NCI-H1930 (cell line): ENCODE results near the gene ARHGAP24.

Source experiments
- DNase-seq, 2 experiments: peaks; one replicate each; lab custom pipeline; 2025; lab: John Stamatoyannopoulos, UW

Gene ARHGAP24

GRCh38 chr4:85697854-85698253 lies 222.9 kb downstream of the ARHGAP24 start:
- no peak for DNase-seq

DNA sequence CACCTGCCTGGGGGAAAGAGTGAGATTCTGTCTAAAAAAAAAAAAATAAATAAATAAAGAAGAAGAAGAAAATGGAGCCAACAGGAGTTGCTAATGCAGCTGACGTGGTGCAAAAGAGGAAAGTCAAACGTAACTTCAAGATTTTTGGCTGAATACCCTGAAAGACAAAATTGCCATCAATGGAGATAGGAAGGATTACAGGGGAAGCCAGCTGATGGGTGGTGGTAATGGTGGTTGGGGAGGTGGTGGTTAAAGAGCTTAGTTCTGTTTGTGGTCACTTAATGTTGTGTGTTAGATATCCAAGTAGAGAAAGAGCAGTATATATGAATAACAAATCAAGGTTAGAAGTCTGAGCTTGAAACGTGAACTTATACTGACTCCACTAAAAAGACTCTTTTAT lies 225.4 kb downstream of the ARHGAP24 start:
- DNase-seq = no peak

GRCh38 chr4:85701861-85702321 lies 226.9 kb downstream of the ARHGAP24 start:
- no peak for DNase-seq

DNA sequence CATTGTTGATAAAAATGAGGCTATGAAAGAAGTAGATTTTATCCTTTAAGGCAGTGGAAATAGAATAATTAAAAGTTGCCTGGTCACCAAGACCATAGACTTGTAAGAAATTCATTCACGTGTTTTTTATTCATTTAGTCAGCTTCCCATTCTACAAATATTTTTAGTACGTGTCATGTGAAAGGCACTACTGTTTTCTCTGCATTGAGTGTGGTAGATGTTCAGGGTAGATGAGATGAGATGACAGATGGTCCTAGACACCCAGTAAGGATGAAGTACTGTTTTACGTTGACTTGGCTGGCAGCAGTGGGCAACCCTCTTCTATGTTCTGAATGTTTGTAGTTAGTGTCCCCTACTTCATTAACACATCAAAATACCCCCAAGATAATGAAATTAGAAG lies 228.1 kb downstream of the ARHGAP24 start:
- no peak for DNase-seq

- no peak for DNase-seq
These were observed 232.7 kb downstream of the ARHGAP24 start for GRCh38 chr4:85707611-85708010.

- no peak for DNase-seq
These were observed 233.5 kb downstream of the ARHGAP24 start for GRCh38 chr4:85708468-85708867.

GRCh38 chr4:85713005-85713404 lies 238.1 kb downstream of the ARHGAP24 start:
- DNase-seq = no peak

DNA sequence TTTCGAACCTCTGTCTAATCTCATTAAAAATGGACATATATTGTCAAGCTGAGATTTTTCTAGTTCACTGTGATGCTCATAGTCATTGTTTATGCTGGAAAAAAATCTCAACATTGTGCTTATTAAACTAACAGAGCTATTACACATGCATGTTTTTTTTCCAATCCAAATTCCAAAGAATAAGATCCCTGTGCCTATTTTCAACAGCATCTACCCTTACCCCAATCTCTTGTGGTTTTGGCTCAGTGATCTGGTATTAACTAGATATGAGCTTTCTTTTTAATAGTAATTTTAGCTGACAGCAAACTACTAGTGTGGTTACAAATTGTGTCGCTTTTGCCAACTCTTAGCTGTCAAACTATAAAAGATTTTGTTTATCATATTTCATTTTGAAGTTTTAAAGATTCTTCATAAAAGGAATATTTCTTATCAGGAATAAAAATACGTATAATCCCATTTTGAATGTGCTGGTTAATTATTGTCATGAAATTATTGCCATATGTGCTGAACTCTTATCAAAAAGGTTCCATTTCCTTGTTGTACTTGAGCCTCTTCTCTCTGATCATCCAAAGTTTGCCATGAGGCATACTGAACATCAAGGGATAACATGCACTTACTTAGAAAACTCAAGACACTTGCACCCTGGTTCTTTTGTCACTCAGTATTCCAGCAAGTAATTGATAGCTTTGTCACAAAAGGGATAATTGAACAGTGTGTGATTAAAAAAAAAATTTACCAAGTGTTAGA lies 241.2 kb downstream of the ARHGAP24 start:
- no peak for DNase-seq

DNA sequence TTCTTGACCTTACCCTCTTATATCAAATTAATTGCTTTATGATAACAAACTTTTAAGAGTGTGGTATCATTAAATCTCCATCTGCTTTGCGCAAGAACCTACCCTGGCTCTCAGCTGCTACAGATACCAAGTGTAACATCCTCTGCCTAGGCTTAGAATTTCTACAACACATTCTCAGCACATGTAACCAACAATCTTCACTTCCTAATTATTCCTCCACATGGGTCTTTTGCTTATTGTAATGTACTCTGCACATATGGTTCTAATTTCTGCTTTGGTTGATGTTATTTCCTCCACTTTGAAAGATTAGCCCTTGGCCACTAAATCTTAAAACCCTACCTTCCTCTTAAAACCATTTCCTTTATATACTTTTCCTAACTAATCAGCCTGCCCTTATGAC lies 242.4 kb downstream of the ARHGAP24 start:
- DNase-seq = no peak

GRCh38 chr4:85717847-85718246 lies 242.9 kb downstream of the ARHGAP24 start:
- DNase-seq = no peak

DNA sequence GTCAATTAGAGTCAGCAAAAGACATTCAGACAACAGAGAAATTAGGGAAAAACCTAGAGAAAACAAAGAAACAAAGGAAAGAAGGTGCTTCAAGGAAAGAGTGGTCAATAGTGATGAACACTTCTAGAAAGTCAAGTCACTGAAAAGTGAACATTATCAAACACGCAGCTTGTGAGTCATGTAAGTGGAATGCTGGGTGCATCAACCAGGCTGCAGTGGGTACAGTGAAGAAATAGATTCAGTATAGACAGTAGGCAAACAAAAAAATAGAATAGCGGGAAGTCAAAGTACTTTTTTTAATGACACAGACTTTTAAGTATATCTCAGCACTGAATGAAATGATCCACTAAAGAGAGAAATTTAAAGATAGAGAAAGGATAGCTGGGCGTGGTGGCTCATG lies 245.8 kb downstream of the ARHGAP24 start:
- DNase-seq = no peak

DNA sequence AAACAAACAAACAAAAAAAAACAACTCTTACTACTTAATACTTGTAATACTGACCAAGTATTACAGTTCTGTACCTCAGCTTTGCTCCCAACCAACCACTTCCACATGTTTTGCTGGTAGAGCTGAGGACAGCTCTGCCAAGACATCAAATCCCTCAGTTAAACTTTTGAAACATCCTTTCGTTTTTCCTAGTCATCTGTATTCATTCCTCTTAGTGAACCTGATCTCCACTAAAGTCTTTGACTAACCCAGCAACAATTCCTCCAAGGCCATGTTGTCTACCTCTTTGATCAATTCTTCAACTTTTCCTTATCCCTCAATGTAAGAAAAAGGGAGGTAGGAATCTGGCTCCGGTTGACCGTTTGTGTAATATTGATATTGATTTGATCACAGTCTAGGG lies 247.5 kb downstream of the ARHGAP24 start:
- no peak for DNase-seq

DNA sequence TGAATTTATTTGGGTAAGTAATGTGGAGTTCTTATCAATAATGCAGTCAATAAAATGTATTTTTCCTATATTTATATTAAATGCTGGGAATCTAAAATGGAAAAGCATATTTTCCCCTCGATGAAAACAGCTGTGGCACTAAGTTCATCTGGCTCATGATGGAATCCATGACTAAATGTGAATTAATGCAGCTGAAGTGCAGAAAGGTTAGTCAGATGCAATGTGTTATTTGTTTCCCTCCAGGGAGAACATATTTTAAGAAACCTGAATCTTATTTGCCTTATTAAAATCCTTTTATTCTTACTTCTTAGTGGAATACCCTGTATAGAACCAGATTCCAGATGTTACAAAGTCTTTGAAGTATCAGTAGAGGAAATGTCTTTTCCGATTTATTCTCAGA lies 247.9 kb downstream of the ARHGAP24 start:
- no peak for DNase-seq

- DNase-seq = no peak
These were observed 250.0 kb downstream of the ARHGAP24 start for GRCh38 chr4:85724791-85725563.

GRCh38 chr4:85725721-85726170 lies 250.8 kb downstream of the ARHGAP24 start:
- no peak for DNase-seq

DNA sequence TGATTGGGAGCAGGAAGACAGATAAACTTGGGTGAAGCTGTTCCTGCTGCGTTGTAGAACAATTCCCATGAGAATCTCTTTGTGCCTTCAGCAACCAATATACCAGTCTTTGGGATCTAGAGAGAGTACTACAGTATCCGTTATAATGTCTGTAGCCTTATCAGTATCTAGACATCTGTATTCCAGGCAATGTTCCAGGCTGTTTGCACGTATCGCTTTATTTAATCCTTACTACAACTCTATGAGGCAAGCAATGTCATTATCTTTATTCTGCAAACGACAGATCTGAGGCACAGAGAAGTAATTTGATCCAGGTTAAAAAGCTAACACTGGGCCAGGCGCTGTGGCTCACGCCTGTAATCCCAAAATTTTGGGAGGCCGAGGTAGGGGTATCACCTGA lies 251.6 kb downstream of the ARHGAP24 start:
- DNase-seq = no peak

DNA sequence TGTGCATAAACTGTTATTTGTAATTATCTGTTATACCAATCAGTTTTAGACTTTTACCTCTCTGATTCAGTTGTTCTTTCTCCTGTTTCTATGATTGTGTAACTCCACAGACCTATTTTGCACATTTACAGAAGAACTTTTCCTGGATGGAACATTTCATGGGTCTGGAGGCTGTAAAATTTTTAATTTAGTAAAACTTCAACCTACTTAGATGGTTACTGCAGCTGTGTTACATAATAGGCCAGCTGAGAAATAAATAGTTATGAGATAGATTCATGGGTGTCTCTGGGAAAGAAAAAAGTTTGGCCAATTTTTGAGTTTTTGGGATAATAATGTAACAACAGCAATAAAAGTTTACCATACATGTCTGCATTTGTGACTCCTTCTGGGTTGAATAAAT lies 253.5 kb downstream of the ARHGAP24 start:
- no peak for DNase-seq

DNA sequence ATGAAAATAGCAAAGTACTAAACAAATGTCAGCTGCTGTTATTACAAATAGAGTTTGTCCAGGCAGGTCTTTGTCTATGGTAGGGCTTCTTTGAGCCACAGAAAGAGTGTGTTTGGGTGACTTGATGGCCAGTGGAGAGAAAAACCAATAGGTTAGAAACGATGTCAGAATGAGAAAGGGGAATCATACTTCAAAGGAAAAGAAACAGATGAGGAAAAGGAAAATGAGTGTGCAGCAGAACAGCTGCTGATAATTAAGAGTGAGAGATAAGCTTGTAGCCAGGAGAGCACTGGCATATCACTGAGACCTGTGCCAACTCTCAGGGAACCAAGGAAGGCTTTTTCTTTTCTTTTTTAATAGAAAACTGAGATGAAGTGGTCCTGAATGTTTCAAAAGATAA lies 257.2 kb downstream of the ARHGAP24 start:
- peak in 1 of 2 experiments; percentile 79 for DNase-seq

DNA sequence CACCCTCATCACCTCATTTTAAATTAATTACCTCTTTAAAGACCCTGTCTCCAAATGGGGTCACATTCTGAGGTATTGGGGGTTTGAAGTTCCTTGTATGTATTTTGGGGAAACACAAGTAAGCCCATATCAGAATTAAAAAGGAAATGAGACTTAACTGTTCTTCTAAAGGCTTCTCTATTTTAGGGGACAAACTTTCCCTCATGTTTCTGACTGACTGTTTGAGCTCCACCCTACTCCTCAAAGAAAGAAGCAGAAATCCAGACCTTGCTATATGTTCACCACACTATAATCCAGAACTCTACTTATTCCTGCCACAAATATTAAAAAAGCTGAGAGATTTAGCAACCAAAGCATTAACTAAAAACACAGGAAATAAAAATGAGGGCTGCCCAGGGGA lies 258.8 kb downstream of the ARHGAP24 start:
- no peak for DNase-seq

- no peak for DNase-seq
These were observed 259.5 kb downstream of the ARHGAP24 start for GRCh38 chr4:85734424-85734831.

DNA sequence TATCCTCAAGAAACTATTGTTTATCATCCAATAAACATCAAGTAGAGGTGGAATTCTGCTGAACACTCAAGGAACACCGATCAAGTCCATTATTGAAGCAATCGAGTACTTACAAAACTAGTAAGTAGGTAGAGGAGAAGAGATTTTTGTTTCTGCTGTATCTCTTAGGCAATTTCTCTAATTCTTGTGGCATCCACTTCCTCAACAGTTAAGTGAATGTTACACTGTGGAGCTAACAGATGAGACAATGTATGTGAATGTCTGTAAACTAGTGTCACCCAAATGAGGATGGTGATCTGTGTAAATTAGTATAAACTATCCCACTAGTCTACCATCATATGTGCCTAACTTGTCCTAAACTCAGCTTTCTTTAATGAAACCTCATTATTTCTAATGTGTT lies 261.6 kb downstream of the ARHGAP24 start:
- no peak for DNase-seq

- no peak for DNase-seq
These were observed 262.3 kb downstream of the ARHGAP24 start for GRCh38 chr4:85737254-85737653.

DNA sequence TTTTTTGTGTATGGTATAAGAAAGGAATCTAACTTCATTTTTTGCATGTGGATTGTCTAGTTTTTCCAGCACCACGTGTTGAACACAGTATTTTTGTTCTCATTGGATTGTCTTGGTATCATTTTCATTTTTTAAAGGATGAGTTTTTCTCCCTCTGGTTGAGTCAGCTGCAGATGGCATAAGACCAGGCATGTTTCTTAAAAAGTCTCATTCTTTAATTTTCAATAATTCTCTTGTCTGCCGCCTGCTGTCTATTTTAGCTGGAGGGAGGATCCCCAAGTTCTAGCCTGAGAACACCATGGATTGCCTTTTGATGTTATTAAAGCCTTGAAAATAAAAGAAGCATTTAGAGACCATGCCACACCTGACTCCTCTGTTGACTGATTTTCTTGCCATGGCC lies 263.8 kb downstream of the ARHGAP24 start:
- no peak for DNase-seq
